Lower lobe of right lung (tissue), 2 donors: ENCODE measurements around the gene CDHR3. TPM values are rescaled to one million over a fixed set of nuclear protein-coding genes. Genes with fewer than 3 reads are reported as not detected.

Experiments
- ATAC-seq, 2 donors: fragments of 200-7000 bp; cut with Tn5 transposase; one replicate each; pipeline ENCODE4 v1.9.1; 2020 to 2022; ENCODE audit warnings: mild to moderate bottlenecking in 2 of 2, moderate library complexity in 2 of 2
- DNase-seq: peaks from one replicate; pipeline ENCODE4 v3.0.0-alpha.2; 2020
- H3K27ac ChIP-seq: fragments of 200-600 bp; one replicate; pipeline ENCODE4 v1.8.0; 2022
- H3K27me3 ChIP-seq: fragments of 200-600 bp; one replicate; pipeline ENCODE4 v1.8.0; 2022; ENCODE audit warnings: low read depth
- H3K36me3 ChIP-seq: fragments of 200-600 bp; one replicate; pipeline ENCODE4 v1.8.0; 2022; ENCODE audit warnings: mild to moderate bottlenecking
- H3K4me1 ChIP-seq: fragments of 200-600 bp; one replicate; pipeline ENCODE4 v1.8.0; 2022
- H3K4me3 ChIP-seq: fragments of 200-600 bp; one replicate; pipeline ENCODE4 v1.8.0; 2022; ENCODE audit warnings: mild to moderate bottlenecking
- H3K9me3 ChIP-seq: fragments of 200-600 bp; one replicate; pipeline ENCODE4 v1.8.0; 2022
- intact Hi-C: fragments of 100-400 bp; cut with DNase I; formaldehyde crosslinking; loops from one replicate; pipeline ENCODE4 v1.11.0; 2022
- total RNA-seq: library from RNA; stranded (reverse); fragmentation: NEBNext Ultra II Directional; extraction: Animal tissue kit (Norgen Biotek cat#: 25700); gene quantifications from one replicate; pipeline ENCODE4 v1.2.1, GENCODE V29; 2021
- TF ChIP-seq, protein P1 (sequence below): fragments of 200-600 bp; IDR thresholded peaks from one replicate; pipeline ENCODE4 v1.8.0; 2022; ENCODE audit warnings: antibody characterized with exemption, mild to moderate bottlenecking
- donor health status: DM: no; HTN: yes; CAD: no; lungs with severe emphysema.

Gene CDHR3
- total RNA-seq, 1 donor from 2014 or later: 28.7 TPM

- Histone ChIP-seq H3K4me1 (peaks cover 17% of the 10 kb centered on the region), H3K36me3 (no peaks in the 10 kb centered on the region)
- TF ChIP-seq, protein P1, sequence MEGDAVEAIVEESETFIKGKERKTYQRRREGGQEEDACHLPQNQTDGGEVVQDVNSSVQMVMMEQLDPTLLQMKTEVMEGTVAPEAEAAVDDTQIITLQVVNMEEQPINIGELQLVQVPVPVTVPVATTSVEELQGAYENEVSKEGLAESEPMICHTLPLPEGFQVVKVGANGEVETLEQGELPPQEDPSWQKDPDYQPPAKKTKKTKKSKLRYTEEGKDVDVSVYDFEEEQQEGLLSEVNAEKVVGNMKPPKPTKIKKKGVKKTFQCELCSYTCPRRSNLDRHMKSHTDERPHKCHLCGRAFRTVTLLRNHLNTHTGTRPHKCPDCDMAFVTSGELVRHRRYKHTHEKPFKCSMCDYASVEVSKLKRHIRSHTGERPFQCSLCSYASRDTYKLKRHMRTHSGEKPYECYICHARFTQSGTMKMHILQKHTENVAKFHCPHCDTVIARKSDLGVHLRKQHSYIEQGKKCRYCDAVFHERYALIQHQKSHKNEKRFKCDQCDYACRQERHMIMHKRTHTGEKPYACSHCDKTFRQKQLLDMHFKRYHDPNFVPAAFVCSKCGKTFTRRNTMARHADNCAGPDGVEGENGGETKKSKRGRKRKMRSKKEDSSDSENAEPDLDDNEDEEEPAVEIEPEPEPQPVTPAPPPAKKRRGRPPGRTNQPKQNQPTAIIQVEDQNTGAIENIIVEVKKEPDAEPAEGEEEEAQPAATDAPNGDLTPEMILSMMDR: no peak
These were observed 113.5 kb downstream of the CDHR3 start for GRCh38 chr7:106076537-106076936.

DNA sequence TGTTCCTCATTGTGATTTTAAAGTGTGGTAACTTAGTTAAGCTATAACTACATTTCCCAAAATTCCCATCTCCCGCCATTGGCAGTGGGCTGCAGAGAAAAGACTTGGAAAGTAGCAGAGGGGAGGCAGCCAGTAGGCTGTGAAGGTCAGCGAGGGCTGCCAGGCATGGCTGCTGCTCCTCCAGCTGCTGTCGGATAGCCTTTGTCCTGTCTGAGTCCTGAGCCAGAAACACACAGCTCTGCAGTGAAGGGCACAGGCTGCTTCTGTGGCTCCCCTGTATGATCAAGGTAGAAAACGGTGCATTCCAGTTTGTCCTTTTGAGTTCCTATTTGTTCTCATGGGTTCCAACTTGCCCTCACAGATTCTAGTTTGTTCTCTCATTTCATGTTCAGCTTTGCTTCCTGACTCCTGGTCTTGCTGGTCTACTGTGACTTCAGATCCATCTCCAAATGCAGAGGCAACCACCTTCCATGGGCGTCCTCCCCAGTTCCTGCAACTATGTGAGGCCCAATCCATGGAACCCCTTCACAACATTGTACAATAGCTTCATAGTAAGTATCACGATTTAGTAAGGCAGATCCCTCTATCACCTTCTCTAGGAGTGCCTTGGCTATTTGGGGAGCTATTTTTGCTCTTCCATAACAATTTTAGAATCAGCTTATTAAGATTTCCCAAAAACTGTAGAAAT, 117.4 kb downstream of the CDHR3 start:
- Histone ChIP-seq H3K4me3 (no peak overlapping the region), H3K4me1 (no peaks in the 10 kb centered on the region), H3K9me3 (no peaks in the 10 kb centered on the region), H3K36me3 (no peaks in the 10 kb centered on the region), H3K27ac (no peak overlapping the region), H3K27me3 (no peaks in the 10 kb centered on the region)
- intact Hi-C loops: no loop called here
- ATAC-seq (no peak), DNase-seq (no peak)
- TF ChIP-seq, protein P1: no peak

More at GRCh38 chr7:106076537-106076936, 113.5 kb downstream of the CDHR3 start:
- intact Hi-C loops: no loop called here
- no peak overlapping the region for H3K27ac ChIP-seq
- H3K4me3 ChIP-seq: no peak overlapping the region
- no peaks in the 10 kb centered on the region for H3K9me3 ChIP-seq
- no peak for ATAC-seq
- H3K27me3 ChIP-seq: no peaks in the 10 kb centered on the region
- no peak for DNase-seq

- Histone ChIP-seq H3K4me3 (no peak overlapping the region), H3K27me3 (no peaks in the 10 kb centered on the region), H3K4me1 (no peaks in the 10 kb centered on the region), H3K27ac (no peak overlapping the region), H3K9me3 (no peaks in the 10 kb centered on the region), H3K36me3 (no peaks in the 10 kb centered on the region)
- TF ChIP-seq, protein P1: no peak
- intact Hi-C loops: no loop called here
- ATAC-seq (peak; percentile 41 to 84), DNase-seq (no peak)
These were observed 119.2 kb downstream of the CDHR3 start for GRCh38 chr7:106082087-106082854.

Other genes with a start within 250 kb of the CDHR3 start
- gene ATXN7L1, start 86.7 kb upstream of the CDHR3 start, total RNA-seq: 17.7 TPM
- 79.6 TPM for gene SYPL1, start 149.0 kb downstream of the CDHR3 start, total RNA-seq